M059J (cell line): ENCODE data around the gene CTAG1B. TPM values are rescaled to one million over a fixed set of nuclear protein-coding genes. Genes with fewer than 3 reads are reported as not detected.
"Not testable (repeated sequence)": the region's sequence is repeated elsewhere in the genome, so short reads cannot be mapped to it uniquely, and the experiment has no call there.

Experiments used
- DNase-seq: peaks from one replicate; pipeline ENCODE4 v3.0.0-alpha.2; 2012; ENCODE audit warnings: low read depth
- total RNA-seq: library from RNA; depleted of rRNA; stranded (reverse); fragments of >200 nt; shearing (Covaris generic); gene quantifications from 2 replicates; pipeline ENCODE4 v1.2.3, GENCODE V29; 2014

The CTAG1B gene
- total RNA-seq, 1 experiment from 2014 or later = not detected

GRCh38 chrX:154628960-154629359, 9.9 kb upstream of the CTAG1B start:
- not testable (repeated sequence) for DNase-seq

- DNase-seq = not testable (repeated sequence)
These were observed 1.8 kb upstream of the CTAG1B start for GRCh38 chrX:154620767-154621414.

GRCh38 chrX:154613586-154613985, 5.5 kb downstream of the CTAG1B start:
- DNase-seq = not testable (repeated sequence)

GRCh38 chrX:154611146-154611545, 7.9 kb downstream of the CTAG1B start:
- not testable (repeated sequence) for DNase-seq

GRCh38 chrX:154608823-154609222, 10.3 kb downstream of the CTAG1B start:
- DNase-seq = not testable (repeated sequence)

- DNase-seq = not testable (repeated sequence)
These were observed 11.1 kb downstream of the CTAG1B start for GRCh38 chrX:154607976-154608375.

- peak; percentile 12 for DNase-seq
These were observed 11.7 kb downstream of the CTAG1B start for GRCh38 chrX:154607370-154607769.

GRCh38 chrX:154605566-154605965, 13.5 kb downstream of the CTAG1B start:
- DNase-seq = no peak

GRCh38 chrX:154603438-154604430, 15.3 kb downstream of the CTAG1B start:
- peak; percentile 96 for DNase-seq

- DNase-seq = no peak
These were observed 16.2 kb downstream of the CTAG1B start for GRCh38 chrX:154602766-154603437.

GRCh38 chrX:154602226-154602625, 16.9 kb downstream of the CTAG1B start:
- no peak for DNase-seq

GRCh38 chrX:154600759-154601374, 18.2 kb downstream of the CTAG1B start:
- peak; percentile 91 for DNase-seq

- peak; percentile 17 for DNase-seq
These were observed 19.6 kb downstream of the CTAG1B start for GRCh38 chrX:154599531-154599930.

GRCh38 chrX:154598656-154599055, 20.4 kb downstream of the CTAG1B start:
- DNase-seq = peak; percentile 27

GRCh38 chrX:154597221-154597620, 21.9 kb downstream of the CTAG1B start:
- no peak for DNase-seq

- peak; percentile 98 for DNase-seq
These were observed 22.7 kb downstream of the CTAG1B start for GRCh38 chrX:154596290-154596929.

- peak; percentile 42 for DNase-seq
These were observed 23.4 kb downstream of the CTAG1B start for GRCh38 chrX:154595559-154596249.

GRCh38 chrX:154594491-154594890, 24.6 kb downstream of the CTAG1B start:
- DNase-seq = no peak

- DNase-seq = no peak
These were observed 25.9 kb downstream of the CTAG1B start for GRCh38 chrX:154593201-154593600.

GRCh38 chrX:154592505-154592904, 26.6 kb downstream of the CTAG1B start:
- no peak for DNase-seq

- DNase-seq = not testable (repeated sequence)
These were observed 28.7 kb downstream of the CTAG1B start for GRCh38 chrX:154590415-154590814.
